SK-N-SH treated with all-trans-retinoic acid at 6 μM for 48 hours (cell line): ENCODE data around the gene R3HDM2.

ENCODE experiments used
- ATAC-seq: fragments of 200-7000 bp; cut with Tn5 transposase; 3 replicates; pipeline ENCODE4 v1.9.1; 2020; ENCODE audit warnings: mild to moderate bottlenecking, moderate library complexity
- ARNTL ChIP-seq: fragments of 450-650 bp; formaldehyde crosslinking; IDR thresholded peaks from 2 replicates; pipeline ENCODE4 v1.5.0; 2020; ENCODE audit warnings: low read depth, mild to moderate bottlenecking, moderate library complexity, borderline replicate concordance
- BACH2 ChIP-seq: fragments of 250-450 bp; sonication (Bioruptor Pico); IDR thresholded peaks from 2 replicates; pipeline ENCODE4 v1.9.0; 2021; ENCODE audit warnings: mild to moderate bottlenecking, borderline replicate concordance
- CREB5 ChIP-seq: fragments of 250-450 bp; sonication (Bioruptor Pico); IDR thresholded peaks from 2 replicates; pipeline ENCODE4 v1.5.1; 2020; ENCODE audit warnings: low read depth, mild to moderate bottlenecking, moderate library complexity
- CSDC2 ChIP-seq: fragments of 250-450 bp; sonication (Bioruptor Pico); IDR thresholded peaks from 2 replicates; pipeline ENCODE4 v1.5.0; 2020; ENCODE audit warnings: mild to moderate bottlenecking, moderate library complexity
- CSRNP3 ChIP-seq: fragments of 250-450 bp; sonication (Bioruptor Pico); IDR thresholded peaks from 2 replicates; pipeline ENCODE4 v1.5.1; 2021; ENCODE audit warnings: mild to moderate bottlenecking, moderate library complexity
- ESRRG ChIP-seq: fragments of 250-450 bp; sonication (Bioruptor Pico); IDR thresholded peaks from 2 replicates; pipeline ENCODE4 v1.6.1; 2021; ENCODE audit warnings: mild to moderate bottlenecking
- OSR1 ChIP-seq: fragments of 250-450 bp; sonication (Bioruptor Pico); IDR thresholded peaks from 2 replicates; pipeline ENCODE4 v1.8.0; 2022; ENCODE audit warnings: moderate library complexity, mild to moderate bottlenecking, inconsistent platforms
- PATZ1 ChIP-seq: fragments of 250-450 bp; sonication (Bioruptor Pico); IDR thresholded peaks from 2 replicates; pipeline ENCODE4 v1.8.0; 2020; ENCODE audit warnings: mild to moderate bottlenecking, moderate library complexity, borderline replicate concordance
- POU6F1 ChIP-seq: fragments of 250-450 bp; sonication (Bioruptor Pico); IDR thresholded peaks from 2 replicates; pipeline ENCODE4 v1.8.0; 2021; ENCODE audit warnings: low read depth, mild to moderate bottlenecking, moderate library complexity, borderline replicate concordance
- RARB ChIP-seq: fragments of 250-450 bp; sonication (Bioruptor Pico); IDR thresholded peaks from 2 replicates; pipeline ENCODE4 v1.8.0; 2021; ENCODE audit warnings: mild to moderate bottlenecking, moderate library complexity
- SNAI2 ChIP-seq: fragments of 250-450 bp; sonication (Bioruptor Pico); IDR thresholded peaks from 2 replicates; pipeline ENCODE4 v1.5.0; 2020; ENCODE audit warnings: mild to moderate bottlenecking, moderate library complexity
- TCF4 ChIP-seq: fragments of 250-450 bp; sonication (Bioruptor Pico); IDR thresholded peaks from 2 replicates; pipeline ENCODE4 v1.8.0; 2021; ENCODE audit warnings: mild to moderate bottlenecking, moderate library complexity, borderline replicate concordance
- TOX ChIP-seq: fragments of 250-450 bp; sonication (Bioruptor Pico); IDR thresholded peaks from 2 replicates; pipeline ENCODE4 v1.8.0; 2021; ENCODE audit warnings: mild to moderate bottlenecking, moderate library complexity, borderline replicate concordance
- TSHZ2 ChIP-seq: fragments of 250-450 bp; sonication (Bioruptor Pico); IDR thresholded peaks from 2 replicates; pipeline ENCODE4 v1.5.0; 2020; ENCODE audit warnings: mild to moderate bottlenecking, moderate library complexity
- ZC3H10 ChIP-seq: fragments of 250-450 bp; sonication (Bioruptor Pico); IDR thresholded peaks from 2 replicates; pipeline ENCODE4 v1.5.1; 2021; ENCODE audit warnings: mild to moderate bottlenecking, moderate library complexity
- ZNF70 ChIP-seq: fragments of 450-650 bp; formaldehyde crosslinking; IDR thresholded peaks from 2 replicates; pipeline ENCODE4 v1.5.0; 2020; ENCODE audit warnings: mild to moderate bottlenecking, moderate library complexity
- ZNF8 ChIP-seq: fragments of 450-650 bp; formaldehyde crosslinking; IDR thresholded peaks from 2 replicates; pipeline ENCODE4 v1.5.0; 2020; ENCODE audit warnings: mild to moderate bottlenecking, moderate library complexity

The R3HDM2 gene

GRCh38 chr12:57231276-57232021 lies 199.4 kb downstream of the R3HDM2 start:
- TF ChIP-seq ZNF70 (CRISPR knock-in tag) (no peak), CREB5 (CRISPR knock-in tag) (no peak), ARNTL (CRISPR knock-in tag) (no peak), ESRRG (CRISPR knock-in tag) (no peak), ZC3H10 (CRISPR knock-in tag) (no peak), PATZ1 (CRISPR knock-in tag) (no peak), OSR1 (CRISPR knock-in tag) (no peak), CSDC2 (no peak), RARB (CRISPR knock-in tag) (no peak), TCF4 (no peak)
- TF ChIP-seq, all 23 proteins: peak for 0
- ATAC-seq: no peak

GRCh38 chr12:57230381-57231155 lies 200.3 kb downstream of the R3HDM2 start:
- no peak; the same call in 2 of the 3 replicates for ATAC-seq
- no peak for TF ChIP-seq TSHZ2
- TF ChIP-seq ZNF8 (CRISPR knock-in tag): no peak
- no peak for TF ChIP-seq POU6F1 (CRISPR knock-in tag)
- no peak for TF ChIP-seq PATZ1 (CRISPR knock-in tag)
- no peak for TF ChIP-seq RARB (CRISPR knock-in tag)
- no peak for TF ChIP-seq SNAI2
- no peak for TF ChIP-seq OSR1 (CRISPR knock-in tag)
- TF ChIP-seq TOX: no peak
- no peak for TF ChIP-seq BACH2 (CRISPR knock-in tag)
- TF ChIP-seq CSRNP3 (CRISPR knock-in tag): no peak
